ENCODE measurements around the gene WAPL.

WAPL gene

GRCh38 chr10:86450806-86451603, 70.6 kb downstream of the WAPL start:
- DNase-seq = no peak

- DNase-seq = no peak
Measured at GRCh38 chr10:86449926-86450558, 71.5 kb downstream of the WAPL start.

- no peak for DNase-seq
Measured at GRCh38 chr10:86447432-86447831, 74.2 kb downstream of the WAPL start.

- no peak for DNase-seq
Measured at GRCh38 chr10:86446987-86447386, 74.6 kb downstream of the WAPL start.

- DNase-seq = no peak
Measured at GRCh38 chr10:86446440-86446839, 75.2 kb downstream of the WAPL start.

- no peak for DNase-seq
Measured at GRCh38 chr10:86443936-86444335, 77.7 kb downstream of the WAPL start.

GRCh38 chr10:86443069-86443468, 78.5 kb downstream of the WAPL start:
- DNase-seq = no peak

GRCh38 chr10:86440874-86441843, 80.4 kb downstream of the WAPL start:
- no peak for DNase-seq

GRCh38 chr10:86439544-86439943, 82.0 kb downstream of the WAPL start:
- no peak for DNase-seq

- no peak for DNase-seq
Measured at GRCh38 chr10:86438091-86438749, 83.4 kb downstream of the WAPL start.

- DNase-seq = no peak
Measured at GRCh38 chr10:86437447-86437846, 84.1 kb downstream of the WAPL start.

- DNase-seq = no peak
Measured at GRCh38 chr10:86436963-86437362, 84.6 kb downstream of the WAPL start.

GRCh38 chr10:86434656-86435055, 86.9 kb downstream of the WAPL start:
- DNase-seq = no peak

GRCh38 chr10:86423739-86424138, 97.9 kb downstream of the WAPL start:
- no peak for DNase-seq

GRCh38 chr10:86419101-86419500, 102.5 kb downstream of the WAPL start:
- DNase-seq = no peak

- no peak for DNase-seq
Measured at GRCh38 chr10:86415583-86415982, 106.0 kb downstream of the WAPL start.

- no peak for DNase-seq
Measured at GRCh38 chr10:86415116-86415515, 106.5 kb downstream of the WAPL start.

- no peak for DNase-seq
Measured at GRCh38 chr10:86413046-86413728, 108.4 kb downstream of the WAPL start.

- DNase-seq = no peak
Measured at GRCh38 chr10:86411852-86412560, 109.6 kb downstream of the WAPL start.

GRCh38 chr10:86411281-86411841, 110.2 kb downstream of the WAPL start:
- no peak for DNase-seq

GRCh38 chr10:86410542-86411124, 111.0 kb downstream of the WAPL start:
- no peak for DNase-seq
